WERI-Rb-1 (cell line): ENCODE results near the gene SUN2.

Experiments
- DNase-seq: peaks from one replicate; pipeline ENCODE4 v3.0.0-alpha.2; 2020
- H3K27ac ChIP-seq: fragments of 250-450 bp; sonication (Bioruptor Pico); 2 replicates; pipeline ENCODE4 v1.5.1; 2020; ENCODE audit warnings: mild to moderate bottlenecking, moderate library complexity
- H3K27me3 ChIP-seq: fragments of 250-450 bp; sonication (Bioruptor Pico); 2 replicates; pipeline ENCODE4 v1.5.1; 2021; ENCODE audit warnings: mild to moderate bottlenecking, low read depth, moderate library complexity; ENCODE audit not compliant: insufficient read depth, severe bottlenecking
- H3K36me3 ChIP-seq: fragments of 250-450 bp; sonication (Bioruptor Pico); 2 replicates; pipeline ENCODE4 v1.5.1; 2020; ENCODE audit warnings: mild to moderate bottlenecking, moderate library complexity
- H3K4me3 ChIP-seq: 2 replicates; pipeline ENCODE4 v1.5.1; 2011; ENCODE audit warnings: low read depth, mild to moderate bottlenecking, control low read depth, low read length
- H3K9me3 ChIP-seq: fragments of 250-450 bp; sonication (Bioruptor Pico); 2 replicates; pipeline ENCODE4 v1.5.1; 2021; ENCODE audit warnings: mild to moderate bottlenecking, moderate library complexity; ENCODE audit not compliant: severe bottlenecking
- TF ChIP-seq, protein P1 (sequence below): IDR thresholded peaks from 2 replicates; pipeline ENCODE4 v1.5.1; 2011; ENCODE audit warnings: low read depth, mild to moderate bottlenecking, control low read depth, inconsistent platforms, low read length

The SUN2 gene

DNA sequence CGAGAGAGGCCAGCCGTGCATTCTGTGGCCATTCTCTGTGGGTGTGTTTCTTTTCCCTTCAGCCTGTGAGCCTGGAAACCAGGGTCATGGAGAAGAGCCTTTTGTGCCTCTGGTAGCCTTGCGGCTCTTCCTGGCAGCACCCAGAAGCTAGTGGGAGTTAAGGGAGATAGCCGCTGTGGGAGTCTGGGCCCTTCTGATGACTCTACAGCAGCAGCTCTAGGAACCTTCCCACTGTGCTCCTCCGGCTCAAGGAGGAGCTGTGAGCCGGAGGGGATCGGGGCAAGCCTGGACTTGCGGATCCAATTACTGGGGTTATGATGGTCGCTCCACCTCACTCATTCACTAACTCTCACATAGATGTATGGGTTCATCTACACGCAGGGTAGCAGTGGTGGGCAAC lies 39.5 kb downstream of the SUN2 start:
- TF ChIP-seq, protein P1, sequence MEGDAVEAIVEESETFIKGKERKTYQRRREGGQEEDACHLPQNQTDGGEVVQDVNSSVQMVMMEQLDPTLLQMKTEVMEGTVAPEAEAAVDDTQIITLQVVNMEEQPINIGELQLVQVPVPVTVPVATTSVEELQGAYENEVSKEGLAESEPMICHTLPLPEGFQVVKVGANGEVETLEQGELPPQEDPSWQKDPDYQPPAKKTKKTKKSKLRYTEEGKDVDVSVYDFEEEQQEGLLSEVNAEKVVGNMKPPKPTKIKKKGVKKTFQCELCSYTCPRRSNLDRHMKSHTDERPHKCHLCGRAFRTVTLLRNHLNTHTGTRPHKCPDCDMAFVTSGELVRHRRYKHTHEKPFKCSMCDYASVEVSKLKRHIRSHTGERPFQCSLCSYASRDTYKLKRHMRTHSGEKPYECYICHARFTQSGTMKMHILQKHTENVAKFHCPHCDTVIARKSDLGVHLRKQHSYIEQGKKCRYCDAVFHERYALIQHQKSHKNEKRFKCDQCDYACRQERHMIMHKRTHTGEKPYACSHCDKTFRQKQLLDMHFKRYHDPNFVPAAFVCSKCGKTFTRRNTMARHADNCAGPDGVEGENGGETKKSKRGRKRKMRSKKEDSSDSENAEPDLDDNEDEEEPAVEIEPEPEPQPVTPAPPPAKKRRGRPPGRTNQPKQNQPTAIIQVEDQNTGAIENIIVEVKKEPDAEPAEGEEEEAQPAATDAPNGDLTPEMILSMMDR: no peak
- Histone ChIP-seq H3K27ac (no peak overlapping the region), H3K36me3 (peaks cover 83% of the 10 kb centered on the region), H3K27me3 (no peaks in the 10 kb centered on the region), H3K4me3 (no peak overlapping the region), H3K9me3 (no peaks in the 10 kb centered on the region)
- no peak for DNase-seq

DNA sequence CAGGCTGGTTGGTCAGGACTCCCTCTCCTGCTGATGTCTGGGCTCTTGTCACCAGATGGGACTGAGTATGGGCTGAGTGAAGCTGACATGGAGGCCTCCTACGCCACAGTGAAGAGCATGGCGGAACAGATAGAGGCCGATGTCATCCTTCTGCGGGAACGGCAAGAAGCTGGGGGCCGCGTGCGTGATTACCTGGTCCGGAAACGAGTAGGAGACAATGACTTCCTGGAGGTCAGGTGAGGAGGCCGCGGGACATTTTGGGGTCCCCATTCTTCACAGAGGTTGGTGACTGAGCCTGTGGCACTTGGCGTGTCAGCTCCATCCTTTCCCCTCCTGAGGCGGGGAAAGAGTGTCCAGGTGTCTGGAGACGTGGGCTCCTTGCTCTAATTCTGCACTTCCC lies 39.9 kb downstream of the SUN2 start:
- H3K27me3 ChIP-seq: no peaks in the 10 kb centered on the region
- DNase-seq: no peak
- H3K36me3 ChIP-seq: peaks cover 83% of the 10 kb centered on the region
- TF ChIP-seq, protein P1: no peak
- no peak overlapping the region for H3K4me3 ChIP-seq
- no peaks in the 10 kb centered on the region for H3K9me3 ChIP-seq
- H3K27ac ChIP-seq: no peak overlapping the region

DNA sequence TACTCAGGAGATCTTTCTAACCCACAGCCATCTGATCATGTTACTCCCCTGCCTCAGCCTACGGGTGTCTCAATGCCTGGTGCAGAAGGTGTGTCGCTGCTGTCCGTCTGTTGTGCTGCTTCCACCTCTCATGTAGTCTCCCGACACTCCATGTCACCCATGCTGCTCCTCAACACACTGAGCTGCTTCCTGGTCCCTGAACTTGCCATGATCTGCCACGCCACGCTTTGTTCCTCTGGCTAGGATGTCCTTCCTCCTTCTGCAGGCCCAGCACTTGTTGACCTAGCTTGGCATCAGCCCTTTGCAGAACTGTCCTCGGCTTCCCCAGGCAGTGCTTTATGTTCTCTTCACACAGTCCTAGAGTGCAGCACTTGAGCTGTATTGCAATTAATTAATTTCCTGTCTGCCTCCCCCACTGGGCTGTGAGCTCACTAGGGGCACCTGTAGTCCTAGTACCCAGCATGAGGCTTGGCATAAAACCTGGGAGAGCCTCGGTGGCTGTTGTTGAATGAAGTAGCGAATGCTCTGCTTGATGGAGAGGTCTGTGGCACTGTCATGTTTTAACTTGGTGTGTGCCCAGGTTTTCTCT lies 40.5 kb downstream of the SUN2 start:
- Histone ChIP-seq H3K36me3 (peaks cover 83% of the 10 kb centered on the region), H3K4me3 (no peak overlapping the region), H3K27me3 (no peaks in the 10 kb centered on the region), H3K27ac (no peak overlapping the region), H3K9me3 (no peaks in the 10 kb centered on the region)
- no peak for DNase-seq
- TF ChIP-seq, protein P1: no peak

DNA sequence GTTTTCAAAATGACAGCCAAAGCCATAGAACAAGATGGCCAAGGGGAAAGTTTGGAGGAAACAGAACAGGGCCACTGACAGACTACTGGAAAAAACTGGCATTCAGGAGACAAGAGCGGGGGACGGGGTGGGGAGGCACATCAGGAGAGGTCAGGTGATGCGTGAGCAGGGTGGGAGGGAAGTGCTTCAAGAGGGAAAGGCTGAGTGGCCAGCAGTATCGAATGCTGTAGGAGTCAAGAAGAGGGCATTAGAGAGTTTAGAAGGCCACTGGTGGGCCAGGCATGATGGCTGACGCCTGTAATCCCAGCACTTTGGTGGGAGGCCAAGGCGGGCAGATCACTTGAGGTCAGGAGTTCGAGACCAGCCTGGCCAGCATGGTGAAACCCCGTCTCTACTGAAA lies 41.9 kb downstream of the SUN2 start:
- no peaks in the 10 kb centered on the region for H3K27me3 ChIP-seq
- DNase-seq: no peak
- no peak overlapping the region for H3K4me3 ChIP-seq
- H3K27ac ChIP-seq: no peak overlapping the region
- TF ChIP-seq, protein P1: no peak
- H3K36me3 ChIP-seq: peaks cover 90% of the 10 kb centered on the region
- no peaks in the 10 kb centered on the region for H3K9me3 ChIP-seq

DNA sequence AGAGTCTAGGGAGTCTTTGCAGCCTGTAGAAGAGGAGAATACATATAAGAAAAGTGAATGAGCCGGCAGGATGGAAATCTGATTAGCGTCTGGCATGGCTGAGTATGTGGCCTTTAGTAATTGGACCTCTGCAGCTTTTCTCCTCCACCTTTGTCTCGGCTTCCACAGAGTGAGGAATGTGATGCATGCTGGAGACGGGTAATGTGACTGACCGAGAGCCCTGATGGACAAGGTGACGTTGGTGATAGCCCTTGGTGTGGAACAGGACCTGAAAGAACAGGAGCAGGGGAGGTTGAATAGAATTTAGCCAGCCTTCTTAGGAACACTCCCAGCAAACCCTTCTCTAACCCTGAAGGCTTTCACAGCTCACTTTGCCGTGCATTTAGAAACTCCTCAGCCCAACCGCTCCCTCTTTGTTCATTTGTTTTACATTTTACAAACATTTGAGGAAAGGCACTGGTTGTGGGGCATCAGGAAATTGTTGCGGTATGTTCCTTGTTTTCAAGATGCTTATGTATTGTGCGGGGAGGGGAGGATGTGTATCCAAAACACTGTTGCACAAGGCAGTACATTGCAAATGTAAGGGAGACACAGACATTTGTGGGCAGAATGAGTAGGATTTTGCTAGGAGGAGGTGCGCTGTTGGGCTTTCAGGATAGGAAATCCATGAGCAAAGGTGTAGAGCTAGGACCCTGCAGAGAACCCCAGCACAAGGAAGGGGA lies 43.2 kb downstream of the SUN2 start:
- DNase-seq: no peak

More for the DNA sequence above, 43.2 kb downstream of the SUN2 start:
- Histone ChIP-seq H3K36me3 (peaks cover 87% of the 10 kb centered on the region), H3K27ac (no peak overlapping the region), H3K4me3 (no peak overlapping the region), H3K27me3 (no peaks in the 10 kb centered on the region), H3K9me3 (no peaks in the 10 kb centered on the region)
- TF ChIP-seq, protein P1: no peak
